Heart right ventricle (tissue), 16 donors: ENCODE measurements around the gene S100Z. TPM values are rescaled to one million over a fixed set of nuclear protein-coding genes. Genes with fewer than 3 reads are reported as not detected.
"Not testable (repeated sequence)": the region's sequence is repeated elsewhere in the genome, so short reads cannot be mapped to it uniquely, and the experiment has no call there.

ENCODE experiments used
- ATAC-seq, 8 donors: fragments of 200-7000 bp; cut with Tn5 transposase; one replicate each; pipeline ENCODE4 v1.9.1; 2020; ENCODE audit warnings: mild to moderate bottlenecking in 8 of 8, moderate library complexity in 8 of 8, moderate number of reproducible peaks in 1 of 8
- DNase-seq, 2 donors: peaks; one replicate each; pipeline ENCODE4 v3.0.0-alpha.2; 2020
- H3K27ac ChIP-seq, 10 donors: fragments of 200-600 bp; sonication (generic) in 2 of 10; one replicate each; pipeline versions ENCODE4 v1.5.0 to v1.8.0; 2020 to 2022; ENCODE audit warnings: mild to moderate bottlenecking in 3 of 10
- H3K27me3 ChIP-seq, 7 donors: fragments of 200-600 bp; one replicate each; pipeline ENCODE4 v1.8.0; 2021 to 2022; ENCODE audit warnings: mild to moderate bottlenecking in 2 of 7
- H3K36me3 ChIP-seq, 9 donors: fragments of 200-600 bp; sonication (generic) in 1 of 9; one replicate each; pipeline versions ENCODE4 v1.5.0 to v1.8.0; 2020 to 2022; ENCODE audit warnings: mild to moderate bottlenecking in 2 of 9
- H3K4me1 ChIP-seq, 9 donors: fragments of 200-600 bp; sonication (generic) in 1 of 9; one replicate each; pipeline versions ENCODE4 v1.5.0 to v1.8.0; 2020 to 2022; ENCODE audit warnings: mild to moderate bottlenecking in 4 of 9
- H3K4me3 ChIP-seq, 10 donors: fragments of 200-600 bp; sonication (generic) in 2 of 10; one replicate each; pipeline versions ENCODE4 v1.5.0 to v1.8.0; 2020 to 2022; ENCODE audit warnings: mild to moderate bottlenecking in 7 of 10, moderate library complexity in 2 of 10
- H3K9me3 ChIP-seq, 11 donors: fragments of 200-600 bp in 10 of 11; sonication (generic) in 2 of 11; one replicate each; pipeline versions ENCODE4 v1.5.0 to v1.8.0; 2013 to 2022; ENCODE audit warnings: mild to moderate bottlenecking in 2 of 11, control low read depth in 1 of 11, moderate library complexity in 1 of 11
- WGBS, 2 donors: extraction: QIAGEN DNeasy Blood & Tissue Kit; methylation state at CpG; one replicate each; pipeline ENCODE4 v1.1.7; 2013; ENCODE audit warnings: inconsistent platforms in 1 of 2; 5-methylcytosine and 5-hydroxymethylcytosine counted together
- intact Hi-C, 10 donors: fragments of 100-400 bp; cut with DNase I; formaldehyde crosslinking; loops; one replicate each; pipeline versions ENCODE4 v1.11.1 to v1.14.2; 2022
- polyA plus RNA-seq, 2 donors: library from polyadenylated mRNA; stranded (reverse); fragments of 200-250 nt; gene quantifications; one replicate each; pipeline ENCODE4 v1.2.3, GENCODE V29; 2013
- total RNA-seq, 10 donors: library from RNA; stranded (reverse); fragmentation: NEBNext Ultra II Directional in 3 of 10; extraction: Animal tissue kit (Norgen Biotek cat#: 25700) in 3 of 10; gene quantifications; one replicate each; pipeline versions ENCODE4 v1.2.1 to v1.2.4, GENCODE V29; 2021 to 2023
- TF ChIP-seq, protein P1 (sequence below), 9 donors: fragments of 200-600 bp; sonication (generic) in 2 of 9; IDR thresholded peaks; one replicate each; pipeline versions ENCODE4 v1.5.0 to v1.8.0; 2021 to 2022; ENCODE audit warnings: antibody characterized with exemption in 9 of 9, mild to moderate bottlenecking in 5 of 9, moderate library complexity in 1 of 9
- donor health status: Arrhythmogenic right ventricular cardiomyopathy.
- donor health status: ischemic (EF 13 %, LVEDD 7.1; RV severe dilation, severe dysfunction).
- donor health status: healthy with polysubstance abuse.
- donor health status: DM: no; HTN: yes; CAD: no.
- donor health status: DM: no; HTN: no; CAD: no.
- donor health status: ischemic (EF 25% LVEDD 6.9; RV normal size, moderate dysfunction).
- donor health status: ischemic (EF 25% LVEDD 5.7; RV mildly dilated, moderate dysfunction).
- donor health status: healthy.
- donor health status: DM: yes; HTN: yes; CAD: no.
- donor health status: Ischemic cardiomyopathy.
- donor health status: ischemic (EF 35%, LVEDD 5.7; RV mildly dilated, moderate dysfunction).
- donor health status: nonischemic (EF 11% LVEDD 7.7; RV severe dilation, severe dysfunction).
- donor health status: DM: yes; HTN: yes; CAD: no.
- donor health status: PGD.
- donor health status: ischemic (EF 29% LVEDD 5.4; RV normal size, mild dysfunction).
- donor health status: nonischemic (EF 23%, LVEDD 6.1; RV moderate dilation, normal function).

S100Z gene
- total and polyA plus RNA-seq, 12 donors = 0.03 to 0.22 TPM; not detected in 10

DNA sequence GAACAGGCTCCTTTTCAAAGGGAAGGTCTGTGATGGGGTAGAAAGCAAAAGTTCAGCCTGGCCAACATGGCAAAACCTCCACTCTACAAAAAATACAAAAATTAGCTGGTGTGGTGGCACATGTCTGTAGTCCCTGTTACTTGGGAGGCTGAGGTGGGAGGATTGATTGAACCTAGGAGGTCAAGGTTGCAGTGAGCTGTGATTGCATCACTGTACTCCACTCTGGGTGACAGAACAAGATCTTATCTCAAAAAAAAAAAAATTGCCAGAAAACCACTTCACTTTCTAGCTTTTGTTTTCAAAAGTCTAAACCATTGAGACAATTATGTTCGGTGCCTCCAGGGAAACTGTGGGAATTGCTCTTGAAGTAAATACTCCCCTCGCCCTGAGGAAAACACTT is 43.5 kb downstream of the S100Z start:
- intact Hi-C loops = no loop called here
- 85 to 94% methylated on average over 2 of the region's 2 CpGs for WGBS, 2 donors
- no peak for ATAC-seq

DNA sequence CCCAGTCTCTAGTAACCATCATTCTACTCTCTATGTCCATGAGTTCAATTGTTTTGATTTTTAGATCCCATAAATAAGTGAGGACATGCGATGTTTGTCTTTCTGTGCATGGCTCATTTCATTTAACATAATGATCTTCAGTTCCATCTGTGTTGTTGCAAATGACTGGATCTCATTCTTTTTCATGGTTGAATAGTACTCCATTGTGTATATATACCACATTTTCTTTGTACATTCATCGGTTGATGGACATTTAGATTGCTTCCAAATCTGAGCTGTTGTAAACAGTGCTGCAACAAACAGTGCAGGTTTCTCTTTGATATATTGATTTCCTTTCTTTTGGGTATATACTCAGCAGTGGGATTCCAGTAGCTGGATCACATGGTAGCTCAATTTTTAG is 46.4 kb downstream of the S100Z start:
- Histone ChIP-seq H3K27ac (no peak overlapping the region), H3K9me3 (peaks cover 0 to 44% (median 17%) of the 10 kb centered on the region in 11 donors), H3K36me3 (no peaks in the 10 kb centered on the region), H3K4me3 (no peak overlapping the region), H3K27me3 (peaks cover 0 to 3% (median 0%) of the 10 kb centered on the region in 7 donors), H3K4me1 (no peaks in the 10 kb centered on the region)
- TF ChIP-seq, protein P1, sequence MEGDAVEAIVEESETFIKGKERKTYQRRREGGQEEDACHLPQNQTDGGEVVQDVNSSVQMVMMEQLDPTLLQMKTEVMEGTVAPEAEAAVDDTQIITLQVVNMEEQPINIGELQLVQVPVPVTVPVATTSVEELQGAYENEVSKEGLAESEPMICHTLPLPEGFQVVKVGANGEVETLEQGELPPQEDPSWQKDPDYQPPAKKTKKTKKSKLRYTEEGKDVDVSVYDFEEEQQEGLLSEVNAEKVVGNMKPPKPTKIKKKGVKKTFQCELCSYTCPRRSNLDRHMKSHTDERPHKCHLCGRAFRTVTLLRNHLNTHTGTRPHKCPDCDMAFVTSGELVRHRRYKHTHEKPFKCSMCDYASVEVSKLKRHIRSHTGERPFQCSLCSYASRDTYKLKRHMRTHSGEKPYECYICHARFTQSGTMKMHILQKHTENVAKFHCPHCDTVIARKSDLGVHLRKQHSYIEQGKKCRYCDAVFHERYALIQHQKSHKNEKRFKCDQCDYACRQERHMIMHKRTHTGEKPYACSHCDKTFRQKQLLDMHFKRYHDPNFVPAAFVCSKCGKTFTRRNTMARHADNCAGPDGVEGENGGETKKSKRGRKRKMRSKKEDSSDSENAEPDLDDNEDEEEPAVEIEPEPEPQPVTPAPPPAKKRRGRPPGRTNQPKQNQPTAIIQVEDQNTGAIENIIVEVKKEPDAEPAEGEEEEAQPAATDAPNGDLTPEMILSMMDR (IDR thresholded peaks at IDR 0.05) = no peak
- intact Hi-C loops = no loop called here
- WGBS, 2 donors = 94 to 98% methylated on average over 2 of the region's 2 CpGs
- no peak for DNase-seq
- ATAC-seq = no peak

More for the DNA sequence above, 43.5 kb downstream of the S100Z start:
- no peaks in the 10 kb centered on the region for H3K4me1 ChIP-seq
- H3K36me3 ChIP-seq = no peaks in the 10 kb centered on the region
- peaks cover 0 to 16% (median 2%) of the 10 kb centered on the region in 11 donors for H3K9me3 ChIP-seq
- DNase-seq = no peak
- TF ChIP-seq, protein P1 (IDR thresholded peaks at IDR 0.05) = no peak
- no peak overlapping the region for H3K27ac ChIP-seq
- H3K4me3 ChIP-seq = no peak overlapping the region
- H3K27me3 ChIP-seq = peaks cover 0 to 3% (median 0%) of the 10 kb centered on the region in 7 donors

DNA sequence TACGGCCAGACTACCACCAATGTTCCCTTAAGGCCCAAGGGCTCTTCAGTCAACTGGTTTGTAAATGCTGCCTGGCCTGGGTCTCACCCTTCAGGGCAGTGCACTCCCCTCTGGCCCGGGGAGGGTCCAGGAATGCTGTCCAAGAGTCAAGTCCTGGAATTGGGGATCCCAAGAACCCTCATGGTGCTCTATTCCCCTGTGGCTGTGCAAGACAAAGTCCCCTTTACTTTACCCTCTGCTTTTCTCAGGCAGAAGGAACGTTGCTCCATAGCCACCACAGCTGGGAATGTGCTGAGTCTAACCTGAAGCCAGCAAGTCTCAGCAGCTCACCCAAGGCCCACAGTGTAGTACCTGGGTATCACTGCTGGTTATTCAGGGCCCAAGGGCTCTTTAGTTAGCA is 51.7 kb downstream of the S100Z start:
- DNase-seq (no peak), ATAC-seq (no peak)
- Histone ChIP-seq H3K27ac (no peak overlapping the region), H3K9me3 (peaks cover 0 to 60% (median 20%) of the 10 kb centered on the region in 11 donors), H3K27me3 (no peaks in the 10 kb centered on the region), H3K4me3 (no peak overlapping the region), H3K4me1 (no peaks in the 10 kb centered on the region), H3K36me3 (no peaks in the 10 kb centered on the region)
- WGBS, 2 donors = 75 to 78% methylated on average over 3 of the region's 3 CpGs
- TF ChIP-seq, protein P1 (IDR thresholded peaks at IDR 0.05) = no peak
- intact Hi-C loops = no loop called here

DNA sequence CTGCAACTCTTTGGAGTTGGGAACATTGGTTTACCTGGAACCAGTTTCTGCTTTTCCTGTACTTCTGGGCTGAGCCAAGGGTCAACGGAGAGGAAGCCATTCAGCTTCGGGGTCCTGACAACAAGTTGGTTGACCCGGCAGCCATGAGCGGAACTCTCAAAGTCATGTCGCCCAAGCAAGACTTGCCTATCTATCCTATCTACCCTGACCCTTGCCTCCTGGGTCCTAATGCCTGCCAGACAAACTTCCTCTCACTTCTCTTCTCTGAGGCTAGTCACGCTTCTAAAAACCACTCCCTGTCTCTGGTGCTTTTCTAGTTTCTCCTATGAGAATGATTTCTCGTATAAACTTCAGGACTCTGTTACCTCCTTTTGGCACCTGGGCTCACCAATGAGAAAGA is 58.4 kb downstream of the S100Z start:
- H3K4me1 ChIP-seq = peaks cover 0 to 7% (median 0%) of the 10 kb centered on the region in 9 donors
- H3K9me3 ChIP-seq = peaks cover 0 to 1% (median 0%) of the 10 kb centered on the region in 11 donors
- no peak overlapping the region for H3K27ac ChIP-seq
- H3K27me3 ChIP-seq = no peaks in the 10 kb centered on the region
- DNase-seq (no peak), ATAC-seq (no peak)
- intact Hi-C loops = no loop called here
- WGBS, 2 donors = 84 to 89% methylated on average over 7 of the region's 7 CpGs
- no peaks in the 10 kb centered on the region for H3K36me3 ChIP-seq
- TF ChIP-seq, protein P1 (IDR thresholded peaks at IDR 0.05) = no peak
- no peak overlapping the region for H3K4me3 ChIP-seq

DNA sequence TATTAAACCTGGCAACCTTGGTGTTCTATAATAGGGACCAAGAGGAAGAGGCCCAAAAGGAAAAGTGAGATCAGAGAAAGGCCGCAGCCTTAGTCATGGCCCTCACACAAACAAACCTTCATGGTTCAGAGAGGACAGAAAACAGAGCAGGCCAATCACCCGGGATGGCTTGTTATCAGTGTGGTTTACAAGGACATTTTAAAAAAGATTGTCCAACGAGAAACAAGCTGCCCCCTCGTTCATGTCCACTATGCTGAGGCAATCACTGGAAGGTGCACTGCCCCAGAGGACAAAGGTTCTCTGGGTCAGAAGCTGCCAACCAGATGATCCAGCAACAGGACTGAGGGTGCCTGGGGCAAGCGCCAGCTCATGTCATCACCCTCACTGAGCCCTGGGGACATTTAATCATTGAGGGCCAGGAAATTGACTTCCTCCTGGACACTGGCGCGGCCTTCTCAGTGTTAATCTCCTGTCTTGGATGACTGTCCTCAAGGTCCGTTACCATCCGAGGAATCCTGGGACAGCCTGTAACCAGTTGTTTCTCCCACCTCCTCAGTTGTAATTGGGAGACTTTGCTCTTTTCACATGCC is 60.6 kb downstream of the S100Z start:
- H3K27me3 ChIP-seq, H3K27ac ChIP-seq, H3K4me3 ChIP-seq, intact Hi-C loops, DNase-seq, H3K36me3 ChIP-seq, ATAC-seq: not testable (repeated sequence)
- 58 to 66% methylated on average over 9 of the region's 9 CpGs for WGBS, 2 donors
- peaks cover 0 to 13% (median 0%) of the 10 kb centered on the region in 11 donors for H3K9me3 ChIP-seq
- peaks cover 0 to 14% (median 0%) of the 10 kb centered on the region in 9 donors for H3K4me1 ChIP-seq

DNA sequence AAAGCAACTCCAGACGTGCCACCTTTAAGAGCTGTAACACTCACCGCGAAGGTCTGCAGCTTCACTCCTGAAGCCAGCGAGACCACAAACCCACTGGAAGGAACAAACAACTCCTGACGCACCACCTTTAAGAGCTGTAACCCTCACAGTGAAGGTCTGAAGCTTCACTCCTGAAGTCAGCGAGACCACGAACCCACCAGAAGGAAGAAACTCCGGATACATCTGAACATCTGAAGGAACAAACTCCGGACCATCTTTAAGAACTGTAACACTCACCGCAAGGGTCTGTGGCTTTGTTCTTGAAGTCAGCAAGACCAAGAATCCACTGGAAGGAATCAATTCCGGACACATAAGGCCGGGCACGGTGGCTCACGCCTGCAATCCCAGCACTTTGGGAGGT is 64.9 kb downstream of the S100Z start:
- DNase-seq, ATAC-seq, H3K27ac ChIP-seq, H3K27me3 ChIP-seq, H3K36me3 ChIP-seq, intact Hi-C loops, H3K4me3 ChIP-seq: not testable (repeated sequence)
- WGBS, 2 donors = 87 to 90% methylated on average over 14 of the region's 14 CpGs
- peaks cover 0 to 14% (median 0%) of the 10 kb centered on the region in 9 donors for H3K4me1 ChIP-seq
- peaks cover 0 to 14% (median 0%) of the 10 kb centered on the region in 11 donors for H3K9me3 ChIP-seq
